Measurements from ENCODE around the gene STARD13.

DNA sequence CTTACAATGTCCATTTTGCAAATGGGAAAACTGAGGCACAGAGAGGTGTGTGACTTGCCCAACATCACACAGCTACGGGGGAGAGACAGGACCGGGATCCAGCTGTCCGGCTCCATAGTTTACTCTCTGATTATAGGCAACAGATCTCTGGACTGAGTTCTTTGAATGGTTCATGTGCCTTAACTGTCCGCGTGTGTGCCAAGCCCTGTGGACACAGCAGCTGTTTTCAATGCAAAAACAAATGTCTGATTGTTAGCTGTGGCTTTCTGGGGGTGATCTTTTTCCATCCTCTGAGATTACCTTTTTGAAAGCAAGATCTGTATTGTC, 175.2 kb downstream of the STARD13 start:
- TF ChIP-seq, protein P1, sequence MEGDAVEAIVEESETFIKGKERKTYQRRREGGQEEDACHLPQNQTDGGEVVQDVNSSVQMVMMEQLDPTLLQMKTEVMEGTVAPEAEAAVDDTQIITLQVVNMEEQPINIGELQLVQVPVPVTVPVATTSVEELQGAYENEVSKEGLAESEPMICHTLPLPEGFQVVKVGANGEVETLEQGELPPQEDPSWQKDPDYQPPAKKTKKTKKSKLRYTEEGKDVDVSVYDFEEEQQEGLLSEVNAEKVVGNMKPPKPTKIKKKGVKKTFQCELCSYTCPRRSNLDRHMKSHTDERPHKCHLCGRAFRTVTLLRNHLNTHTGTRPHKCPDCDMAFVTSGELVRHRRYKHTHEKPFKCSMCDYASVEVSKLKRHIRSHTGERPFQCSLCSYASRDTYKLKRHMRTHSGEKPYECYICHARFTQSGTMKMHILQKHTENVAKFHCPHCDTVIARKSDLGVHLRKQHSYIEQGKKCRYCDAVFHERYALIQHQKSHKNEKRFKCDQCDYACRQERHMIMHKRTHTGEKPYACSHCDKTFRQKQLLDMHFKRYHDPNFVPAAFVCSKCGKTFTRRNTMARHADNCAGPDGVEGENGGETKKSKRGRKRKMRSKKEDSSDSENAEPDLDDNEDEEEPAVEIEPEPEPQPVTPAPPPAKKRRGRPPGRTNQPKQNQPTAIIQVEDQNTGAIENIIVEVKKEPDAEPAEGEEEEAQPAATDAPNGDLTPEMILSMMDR (optimal IDR thresholded peaks at IDR 0.05 in 1 of 3, IDR thresholded peaks at IDR 0.05 in 1 of 3, conservative IDR thresholded peaks at IDR 0.05 in 1 of 3; ENCODE audit: extremely low read depth in 1 of 3, insufficient read depth in 2 of 3, low read length in 3 of 3), result no peak
- TF ChIP-seq EZH2 (IDR thresholded peaks at IDR 0.05; ENCODE audit: low read length), result no peak
